ENCODE results near the gene SLC35B1.
"Not testable (repeated sequence)": the region's sequence is repeated elsewhere in the genome, so short reads cannot be mapped to it uniquely, and the experiment has no call there.

The SLC35B1 gene

DNA sequence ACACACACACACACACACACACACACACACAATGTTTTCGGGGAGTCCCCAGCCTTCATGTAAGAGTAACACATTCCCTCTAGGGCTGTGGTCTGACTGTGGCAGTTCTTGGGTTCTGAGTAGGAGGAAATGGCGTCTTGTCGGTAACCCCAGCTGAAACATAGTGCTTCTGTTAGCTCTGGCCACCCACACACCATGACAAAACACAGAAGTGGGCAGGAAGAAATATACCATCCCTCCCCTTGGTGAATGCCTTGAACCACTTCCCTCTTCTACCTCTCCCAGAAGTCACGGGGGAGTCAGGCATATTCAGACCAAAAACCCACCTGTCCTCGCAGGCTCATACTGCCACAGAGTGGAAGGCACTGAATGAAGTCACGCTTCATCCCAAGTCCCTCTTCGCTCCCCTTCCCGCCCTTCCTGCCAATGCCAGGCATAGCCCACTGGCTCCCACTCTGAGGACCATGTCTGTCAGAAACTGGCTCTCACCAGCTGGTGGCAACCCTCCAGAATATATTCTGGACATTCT is 11.5 kb downstream of the SLC35B1 start:
- DNase-seq = peak; percentile 70

DNA sequence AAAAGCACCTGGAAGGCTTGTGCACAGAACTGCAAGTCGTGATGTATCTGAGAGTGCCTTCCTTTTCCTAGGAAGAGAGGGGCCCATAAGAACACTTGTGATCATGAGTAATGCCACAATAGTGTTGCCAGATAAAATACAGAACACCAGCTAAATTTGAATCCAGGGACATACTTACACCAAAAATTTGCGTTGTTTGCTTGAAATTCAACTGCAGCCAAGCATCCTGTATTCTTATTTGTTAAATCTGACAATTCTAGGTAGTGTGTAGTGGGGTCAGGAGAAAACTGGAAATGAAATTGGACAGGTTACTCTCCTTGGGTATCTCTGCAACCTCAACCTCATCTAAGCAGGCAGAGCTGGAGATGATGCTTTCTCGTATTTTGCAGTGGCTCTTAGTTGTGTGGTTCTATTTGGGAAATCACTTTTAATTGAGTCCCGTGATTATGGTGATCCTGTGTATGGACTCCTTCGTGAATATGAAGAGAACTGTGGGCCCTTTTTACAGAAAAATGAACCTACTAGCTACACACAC is 12.0 kb downstream of the SLC35B1 start:
- no peak for DNase-seq

DNA sequence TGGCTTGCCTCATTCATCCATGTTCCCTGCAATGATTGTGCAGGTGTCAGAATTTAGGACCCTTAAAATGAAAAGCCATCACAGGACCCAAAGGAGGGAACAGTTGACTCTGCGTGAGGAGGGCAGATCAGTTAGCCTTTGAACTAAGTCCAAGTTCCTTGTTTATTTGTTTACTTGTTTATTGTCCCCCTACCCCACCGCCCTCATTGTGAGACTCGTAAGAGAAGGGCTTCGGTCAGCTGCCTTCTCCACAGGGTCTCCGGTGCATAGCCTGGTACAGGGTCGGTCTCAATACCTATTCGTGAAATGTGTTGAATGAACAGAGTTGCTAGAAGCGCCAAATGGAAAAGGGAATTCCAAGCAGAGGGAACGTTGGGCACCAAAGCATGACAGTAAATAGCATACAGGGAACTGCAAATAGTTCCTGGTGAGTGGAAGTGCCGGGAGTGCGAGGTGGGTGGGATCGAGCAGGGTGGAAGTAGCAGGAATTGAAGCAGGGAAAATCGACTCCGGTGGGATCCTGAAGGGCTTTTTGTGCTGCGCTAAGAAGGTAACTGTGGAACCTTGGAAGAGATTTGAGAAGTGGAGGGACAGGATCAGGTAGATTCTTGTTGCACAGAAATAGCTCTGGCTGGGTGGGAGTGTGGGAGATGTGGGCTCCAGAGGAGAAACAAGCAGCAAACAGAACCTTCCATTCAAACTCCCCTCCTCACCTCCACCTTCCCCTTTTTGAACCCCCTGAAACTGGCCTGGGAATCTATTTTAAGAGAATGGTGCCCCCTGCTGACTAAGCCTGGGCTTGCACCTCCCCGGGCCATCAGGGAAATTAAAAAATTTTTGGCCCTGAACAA is 12.7 kb downstream of the SLC35B1 start:
- DNase-seq = peak; percentile 61

DNA sequence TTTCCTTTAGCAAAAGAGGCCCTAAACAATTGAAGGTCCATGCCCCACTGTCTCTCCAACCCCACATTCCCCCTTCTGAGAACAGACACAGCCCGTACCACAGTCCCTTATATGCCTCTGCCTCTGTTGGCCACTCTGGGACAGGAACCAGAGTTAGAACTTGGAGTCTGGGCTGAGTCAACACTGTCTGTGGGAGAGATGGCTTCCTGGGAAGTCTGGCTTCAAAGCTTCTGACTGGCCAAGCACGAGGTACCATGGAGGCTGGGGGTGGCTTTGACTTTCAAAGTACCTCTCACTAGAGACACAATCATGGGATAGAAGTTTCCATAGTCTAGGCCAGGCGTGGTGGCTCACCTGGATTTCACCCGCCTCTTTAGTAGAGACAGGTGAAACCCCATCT is 15.0 kb downstream of the SLC35B1 start:
- no peak for DNase-seq

DNA sequence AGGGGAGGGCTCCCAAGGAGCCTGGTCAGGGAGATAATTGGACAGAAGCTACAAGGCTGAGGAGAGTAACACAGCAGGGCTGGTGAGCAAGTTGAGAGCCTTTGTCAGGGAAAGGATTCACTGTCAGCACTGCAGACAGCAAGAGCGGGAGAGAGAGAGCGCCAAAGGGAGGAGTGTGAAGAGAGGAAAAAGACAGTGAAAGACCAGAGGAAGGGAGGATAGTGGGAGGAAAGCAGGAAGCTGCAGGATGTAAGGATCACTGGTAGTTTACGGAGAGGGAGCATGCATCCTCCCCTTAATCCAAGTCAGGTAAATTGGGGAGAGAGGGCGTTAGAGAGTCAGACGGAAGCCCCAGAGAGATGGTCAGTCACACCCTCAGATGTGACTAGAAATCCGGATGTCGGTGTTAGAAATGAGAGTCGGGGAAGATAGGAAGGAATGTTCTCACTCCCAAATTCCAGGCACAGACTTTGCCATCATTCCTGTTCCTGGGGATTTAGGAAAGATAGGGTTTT is 16.0 kb downstream of the SLC35B1 start:
- DNase-seq = no peak

DNA sequence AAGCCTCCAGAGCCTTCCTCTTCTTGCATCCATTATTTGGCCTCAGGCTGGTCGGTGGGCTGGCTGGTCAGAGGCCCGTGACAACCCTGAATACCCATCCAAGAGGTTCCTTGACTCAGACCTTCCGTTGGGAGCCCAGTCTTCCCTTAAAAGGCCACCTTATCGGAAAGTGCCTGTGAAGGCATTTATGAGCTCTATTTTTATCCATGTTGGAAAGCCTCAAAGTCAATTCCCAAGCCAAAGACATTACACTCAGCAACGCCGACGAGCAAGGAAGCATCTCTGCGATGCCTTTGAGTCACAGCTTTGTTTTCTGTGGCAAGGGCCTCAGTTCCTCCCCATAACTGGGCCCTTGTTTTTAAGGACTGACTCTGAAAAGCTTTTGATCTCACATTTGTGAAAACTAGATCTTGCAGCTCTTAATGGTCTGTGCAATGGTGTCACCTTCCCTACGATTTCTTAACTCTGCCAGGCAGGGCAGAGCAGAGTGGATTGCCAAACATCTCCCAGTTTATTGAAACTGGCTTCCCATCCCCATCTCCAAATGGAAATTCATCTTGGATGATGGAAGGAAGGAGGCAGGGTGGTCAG is 16.6 kb downstream of the SLC35B1 start:
- no peak for DNase-seq

DNA sequence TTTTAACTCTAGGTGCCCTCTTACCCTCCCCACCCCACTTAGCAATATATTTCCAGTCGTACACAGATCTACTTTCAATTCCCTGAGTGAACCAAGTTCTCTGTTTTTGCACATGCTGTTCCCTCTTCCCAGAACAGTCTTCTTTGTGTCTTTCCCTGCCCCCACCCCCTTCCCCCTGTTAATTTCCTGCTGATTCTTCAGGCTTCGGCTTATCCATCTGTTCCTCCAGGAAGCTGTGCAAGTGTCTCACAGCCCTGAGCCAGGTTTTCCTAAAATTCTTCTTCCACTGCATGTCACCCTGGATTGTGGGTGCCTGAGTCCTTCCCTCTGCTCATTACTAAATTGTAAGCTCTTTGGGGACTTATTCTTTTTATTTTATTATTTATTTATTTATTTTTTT is 17.5 kb downstream of the SLC35B1 start:
- no peak for DNase-seq

DNA sequence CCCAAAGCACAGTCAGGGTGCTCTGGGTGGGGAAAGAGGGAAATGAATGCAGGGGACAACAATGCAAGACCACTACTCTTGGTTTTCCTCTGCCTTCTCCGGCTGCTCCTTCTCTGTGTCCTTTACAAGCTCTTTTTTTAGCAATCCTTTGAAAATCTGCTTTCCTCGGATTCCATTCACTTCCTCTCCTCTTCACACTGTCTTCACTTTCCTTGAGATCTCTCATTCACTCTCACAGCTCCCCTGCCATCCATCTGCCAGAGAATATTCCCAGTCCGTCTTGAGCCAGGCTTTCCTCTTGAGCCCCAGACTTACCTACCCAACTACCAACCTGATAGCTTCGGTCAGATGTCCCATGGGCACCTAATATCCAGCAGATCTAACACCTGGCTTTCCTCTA is 18.9 kb downstream of the SLC35B1 start:
- DNase-seq = no peak

DNA sequence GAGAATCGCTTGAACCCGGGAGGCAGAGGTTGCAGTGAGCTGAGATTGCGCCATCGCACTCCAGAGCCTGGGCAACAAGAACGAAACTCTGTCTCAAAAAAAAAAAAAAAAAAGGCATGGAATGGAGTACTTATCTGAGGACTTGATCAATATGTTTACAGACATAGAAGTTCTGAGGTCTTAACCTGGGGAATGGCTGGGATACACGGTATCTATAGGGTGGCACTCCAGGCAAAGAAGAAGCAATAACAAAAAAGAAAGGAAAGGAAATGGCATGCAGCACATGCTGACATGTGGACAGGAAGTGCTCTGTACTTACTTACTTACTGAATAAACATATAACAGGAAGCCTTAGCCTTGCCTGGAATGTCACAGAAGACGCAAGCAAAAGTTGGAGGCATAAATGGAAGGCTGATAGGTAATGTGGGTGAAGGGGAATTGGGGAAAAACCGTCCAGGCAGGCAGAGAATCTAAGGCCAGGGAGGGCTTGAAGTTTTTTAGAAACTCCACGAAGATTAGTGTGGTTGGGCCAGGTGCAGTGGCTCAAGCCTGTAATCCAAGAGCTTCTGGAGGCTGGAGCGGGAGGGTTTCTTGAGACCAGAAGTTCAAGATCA is 19.8 kb downstream of the SLC35B1 start:
- DNase-seq = no peak

DNA sequence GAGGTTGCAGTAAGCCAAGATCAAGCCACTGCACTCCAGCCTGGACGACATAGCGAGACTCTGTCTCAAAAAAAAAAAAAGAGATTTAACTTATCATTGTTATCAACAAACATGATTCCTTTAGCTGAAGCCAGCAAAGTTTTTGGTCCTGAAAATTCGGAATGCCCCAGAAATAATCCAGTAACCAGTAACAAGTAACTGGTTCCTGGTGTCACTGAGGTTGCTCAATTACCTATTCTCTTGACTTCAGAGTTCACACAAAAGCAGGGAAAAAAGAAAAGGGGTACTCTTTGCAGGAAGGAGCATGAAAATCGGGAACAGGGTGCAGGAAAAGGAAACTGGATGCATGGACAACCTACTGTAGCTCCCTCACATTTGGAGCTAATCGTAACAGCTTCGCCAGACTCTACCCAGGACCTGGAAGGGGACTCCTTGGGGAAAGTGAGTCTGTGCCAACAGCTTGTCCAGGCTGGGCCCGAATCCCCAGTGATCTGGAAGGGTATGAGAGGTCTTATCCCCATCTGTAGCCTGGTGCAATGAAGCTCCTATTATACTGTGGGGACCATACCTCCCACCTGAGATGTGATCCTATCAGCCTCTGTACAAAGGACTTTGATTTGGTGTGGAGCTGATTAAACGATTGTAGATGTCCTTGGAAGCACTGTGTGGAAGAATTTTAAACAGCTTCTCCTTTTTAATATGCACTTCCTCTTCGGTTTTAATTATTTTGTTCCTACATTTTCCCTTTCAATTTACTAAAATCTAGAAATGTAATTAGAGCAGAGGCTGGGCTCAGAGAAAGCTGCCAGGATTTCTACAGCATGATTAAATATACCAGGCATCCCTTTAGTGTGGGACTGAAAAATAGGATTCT is 26.4 kb downstream of the SLC35B1 start:
- no peak for DNase-seq

DNA sequence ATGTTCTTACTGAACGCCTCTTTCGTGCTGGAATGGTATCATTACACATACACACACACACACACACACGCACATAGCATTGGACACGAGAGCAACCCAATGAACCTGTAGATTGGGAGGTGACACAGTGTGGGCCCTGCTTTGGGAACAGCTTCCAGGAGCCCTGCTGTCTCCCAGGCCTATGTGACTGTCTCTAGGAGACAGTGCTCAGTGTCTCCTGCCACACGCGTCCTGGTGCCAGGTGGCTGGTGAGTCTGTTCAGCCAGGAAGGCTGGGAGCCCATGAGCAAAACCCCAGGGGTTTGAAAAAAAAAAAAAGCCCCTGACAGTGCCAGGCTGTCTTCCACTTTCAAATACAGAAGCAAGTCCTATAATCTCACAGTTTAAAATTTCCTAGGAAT is 27.4 kb downstream of the SLC35B1 start:
- DNase-seq = no peak

DNA sequence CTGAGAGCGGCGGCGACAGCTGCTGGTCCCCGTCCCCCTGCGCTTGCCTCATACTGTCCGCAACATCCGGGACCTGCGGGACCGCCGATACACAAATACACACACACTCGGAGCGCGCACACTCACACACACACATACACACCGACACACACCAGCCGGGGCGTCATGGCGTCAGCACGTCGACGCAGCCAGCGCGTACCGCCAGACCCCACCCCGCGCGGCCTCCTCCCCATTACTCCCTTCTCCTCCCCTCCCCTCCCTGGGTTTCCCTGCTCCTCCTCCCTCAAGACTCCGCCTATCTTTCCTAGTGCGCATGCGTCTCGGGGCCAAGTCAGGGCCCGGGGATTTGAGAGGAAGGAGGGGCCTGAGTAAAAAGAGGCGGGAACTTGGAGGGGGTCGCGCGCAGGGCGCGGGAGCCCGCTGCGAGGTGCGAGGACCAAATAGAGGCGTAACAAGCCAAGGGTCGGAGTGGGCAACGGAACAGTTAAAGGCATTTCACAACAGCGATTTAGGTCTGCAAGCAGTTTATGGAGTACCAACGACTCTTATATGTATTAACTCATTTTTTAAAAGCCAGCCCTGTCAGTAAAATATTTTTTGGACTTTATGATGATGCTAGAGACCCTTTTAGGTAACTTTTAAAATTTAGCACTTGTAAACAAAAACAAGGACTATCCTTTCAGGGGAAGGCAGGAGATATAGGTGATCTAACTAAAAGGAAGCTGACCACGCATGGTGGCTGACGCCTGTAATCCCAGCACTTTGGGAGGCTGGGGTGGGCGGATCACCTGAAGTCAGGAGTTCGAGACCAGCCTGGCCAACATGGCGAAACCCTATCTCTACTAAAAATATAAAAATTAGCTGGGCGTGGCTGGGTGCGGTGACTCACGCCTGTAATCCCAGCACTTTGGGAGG is 29.6 kb downstream of the SLC35B1 start, which contains the start of gene SPOP:
TSS of gene SPOP (minus strand) at position 165 of the 915 bp plus-strand sequence. CDS start 55,287 bp downstream, outside the sequence.
- DNase-seq = peak; percentile 100

DNA sequence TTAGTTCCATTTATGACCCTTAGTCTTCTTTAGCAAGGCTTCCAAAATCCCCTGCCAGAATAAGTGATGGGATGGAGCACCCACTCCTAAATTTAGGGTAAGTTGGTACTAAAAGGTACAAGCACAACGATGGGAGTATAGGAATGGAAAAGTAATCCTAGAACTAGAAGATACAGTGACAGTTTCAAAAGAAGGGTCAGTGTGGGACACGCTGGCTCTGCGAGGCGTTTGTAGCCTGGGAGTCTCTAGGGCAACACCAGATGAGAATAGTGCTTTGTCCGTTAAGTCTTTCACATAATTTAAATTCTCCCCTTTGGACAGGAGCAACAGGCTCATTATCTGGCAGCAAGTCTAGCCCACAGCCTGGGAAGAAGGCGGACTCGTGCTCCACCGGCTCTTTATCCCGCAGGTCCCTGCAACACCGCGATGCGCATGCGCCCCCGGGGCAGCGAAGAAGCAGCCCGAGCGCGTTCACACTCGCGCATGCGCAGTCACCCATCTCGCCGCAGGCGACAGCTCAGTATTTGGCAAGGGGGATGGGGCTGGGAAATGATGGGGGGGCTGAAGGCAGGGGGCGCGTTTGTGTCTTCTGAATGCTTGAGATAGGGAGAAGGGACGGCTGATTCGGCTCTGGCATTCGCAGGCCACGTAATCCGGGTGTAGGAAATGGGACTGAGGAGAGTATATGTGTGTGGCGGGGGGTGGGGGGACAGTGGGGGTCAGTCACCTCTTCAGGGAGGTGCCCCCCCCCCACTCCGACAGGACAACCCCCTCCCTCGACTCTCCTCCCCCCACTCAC is 30.4 kb downstream of the SLC35B1 start:
- peak; percentile 95 for DNase-seq

DNA sequence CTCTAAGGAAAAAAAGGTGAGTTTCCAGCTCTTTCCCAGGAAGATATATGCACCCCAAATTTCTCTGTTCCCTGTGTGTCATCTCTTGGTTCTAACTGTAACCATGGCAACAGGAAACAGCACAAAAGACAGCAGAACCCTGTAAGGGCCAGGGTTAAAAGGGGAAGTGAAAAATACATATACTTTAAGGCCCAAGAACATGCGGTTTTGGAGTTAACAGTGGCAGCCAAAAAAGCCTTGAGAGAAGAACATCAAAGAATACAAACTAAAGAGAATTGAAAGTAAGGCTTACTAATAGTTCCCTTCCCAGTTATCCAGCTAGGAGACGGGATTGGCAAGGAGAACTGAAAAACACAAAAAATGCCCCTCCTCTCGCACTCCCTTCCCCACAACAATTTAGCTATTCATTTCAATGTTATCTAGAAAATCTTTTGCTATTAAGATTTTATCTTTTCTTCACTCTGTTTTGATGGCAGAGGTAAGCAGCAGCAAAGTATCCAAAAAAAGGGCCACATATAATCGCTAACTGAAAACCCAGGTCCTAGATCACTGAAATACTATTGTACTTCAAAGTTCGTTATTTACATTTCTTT is 31.4 kb downstream of the SLC35B1 start:
- peak; percentile 72 for DNase-seq

DNA sequence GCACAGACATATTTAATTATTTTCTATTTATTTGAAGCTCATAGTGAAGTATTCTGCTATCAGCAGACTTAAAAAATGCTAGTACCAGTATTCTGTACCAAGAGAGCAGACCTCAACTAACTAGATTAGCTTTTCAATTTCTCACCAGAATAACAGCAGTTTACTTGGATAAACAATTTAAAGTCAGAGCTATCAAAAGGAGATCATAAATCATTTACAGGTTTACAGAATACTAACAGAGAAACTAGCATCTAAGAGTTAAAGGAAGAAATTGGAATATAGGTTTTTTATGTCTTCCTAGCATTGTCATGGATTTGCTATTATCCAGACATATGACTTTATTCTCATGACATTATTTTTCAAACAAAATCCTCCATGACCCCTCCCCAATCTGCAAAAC is 33.3 kb downstream of the SLC35B1 start:
- no peak for DNase-seq

DNA sequence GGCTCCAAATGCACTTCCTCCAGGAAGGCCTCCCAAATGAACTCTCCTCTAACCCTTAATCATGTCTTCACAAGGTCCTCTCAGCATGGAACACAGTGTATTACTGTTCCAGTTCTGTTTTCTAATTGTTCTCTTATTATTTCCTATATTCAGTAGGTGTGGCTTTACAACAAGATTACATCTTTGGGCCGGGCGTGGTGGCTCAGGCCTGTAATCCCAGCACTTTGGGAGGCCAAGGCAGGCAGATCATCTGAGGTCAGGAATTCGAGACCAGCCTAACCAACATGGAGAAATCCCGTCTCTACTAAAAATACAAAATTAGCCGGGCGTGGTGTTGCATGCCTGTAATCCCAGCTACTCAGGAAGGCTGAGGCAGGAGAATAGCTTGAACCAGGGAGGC is 34.1 kb downstream of the SLC35B1 start:
- not testable (repeated sequence) for DNase-seq

DNA sequence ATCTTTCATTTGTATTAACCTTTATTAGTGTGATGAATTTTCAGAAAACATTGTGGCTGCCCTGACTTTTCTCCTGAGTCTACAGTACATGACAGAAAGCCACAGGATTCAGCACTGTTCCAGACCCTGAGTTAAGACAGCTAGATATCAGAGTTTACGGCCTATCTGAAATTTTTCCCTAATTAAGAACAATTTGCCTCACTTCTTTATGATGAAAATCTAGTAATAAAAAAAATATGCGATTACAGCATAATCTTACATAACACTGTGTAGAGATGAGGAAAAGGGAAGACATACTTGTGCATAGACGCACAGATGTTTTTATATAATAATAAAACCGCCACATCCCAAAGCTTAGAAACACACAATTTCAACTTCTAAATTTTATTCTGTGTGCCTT is 37.1 kb downstream of the SLC35B1 start:
- DNase-seq = no peak

DNA sequence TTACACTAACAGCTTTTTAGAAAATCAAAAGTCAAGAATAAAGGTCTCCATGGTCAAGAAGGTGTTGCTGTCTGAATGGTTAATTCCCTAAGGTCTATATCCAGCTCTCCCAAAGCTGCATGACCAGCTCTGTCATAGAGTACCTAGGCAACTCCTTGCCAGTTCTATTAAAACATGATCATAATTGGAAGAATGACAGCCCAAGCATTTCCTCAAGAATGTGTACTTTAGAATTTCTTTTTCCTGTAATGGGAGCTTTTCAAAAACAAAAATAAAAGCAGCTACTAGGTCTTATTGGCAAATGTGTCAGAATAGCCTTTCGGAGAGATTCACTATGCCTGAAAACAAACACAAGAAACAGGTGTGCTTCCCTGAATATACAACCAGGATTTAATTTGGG is 37.8 kb downstream of the SLC35B1 start:
- no peak for DNase-seq

DNA sequence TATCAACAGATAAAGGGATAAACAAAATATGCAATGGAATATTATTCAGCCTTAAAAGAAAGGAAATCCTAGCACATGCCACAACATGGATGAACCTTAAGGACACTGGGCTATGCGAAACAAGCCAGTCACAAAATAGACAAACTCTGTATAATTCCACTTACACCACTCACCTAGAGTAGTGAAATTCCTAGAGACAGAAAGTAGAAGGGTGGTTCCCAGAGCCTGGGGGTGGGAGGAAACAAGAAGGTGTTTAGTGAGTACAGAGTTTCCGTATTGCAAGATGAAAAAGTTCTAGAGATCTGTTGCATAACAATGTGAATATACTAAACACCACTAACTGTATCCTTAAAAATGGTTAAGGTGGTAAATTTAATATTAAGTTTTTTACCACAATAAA is 39.9 kb downstream of the SLC35B1 start:
- no peak for DNase-seq

DNA sequence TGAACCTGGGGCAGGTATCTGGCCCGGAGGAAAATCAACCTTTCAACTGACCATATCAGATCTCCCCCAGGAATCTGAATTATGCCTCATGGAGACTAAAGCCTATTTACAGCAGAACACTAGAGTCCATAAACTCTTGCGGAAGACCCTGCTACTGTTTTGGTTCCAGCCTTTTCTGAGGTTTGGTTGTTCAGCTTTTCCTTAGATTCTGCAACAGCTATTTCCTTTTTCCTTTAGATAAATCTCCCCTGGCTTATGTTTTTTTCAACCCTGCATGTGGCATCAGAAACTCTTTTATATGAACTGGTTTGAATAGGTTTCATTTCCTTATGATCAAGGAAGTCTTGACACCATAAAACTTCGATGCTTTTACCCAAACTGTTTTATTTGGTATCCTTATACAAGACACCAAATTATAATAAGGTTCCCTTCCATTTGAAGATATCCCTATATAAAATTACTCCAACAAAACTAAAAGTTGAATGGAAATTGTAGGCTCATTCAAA is 43.0 kb downstream of the SLC35B1 start:
- DNase-seq = no peak
